ENCODE results near the gene FBXL7.

DNA sequence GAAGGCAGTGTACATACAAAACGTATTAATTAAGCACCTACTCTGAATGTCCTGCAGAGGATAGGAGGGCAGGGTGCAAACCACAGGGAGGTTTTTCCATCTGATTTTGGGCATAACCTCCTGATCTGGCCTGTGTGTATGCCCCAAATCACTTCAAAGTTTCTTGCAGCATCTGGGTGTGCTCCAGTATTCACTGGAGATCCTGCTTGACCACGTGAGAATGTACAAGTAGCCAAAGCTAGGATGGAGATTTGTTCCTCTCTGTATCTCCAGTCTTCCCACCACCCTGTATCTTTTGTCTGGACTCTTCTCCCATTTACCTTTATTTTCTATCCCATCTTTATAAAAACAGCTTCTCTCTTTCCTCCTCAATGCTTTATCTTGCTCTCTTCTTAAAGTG is 207.7 kb downstream of the FBXL7 start:
- TF ChIP-seq CTCF (IDR thresholded peaks at IDR 0.05; ENCODE audit: low read depth, low read length) (no peak), EZH2phosphoT487 (IDR thresholded peaks at IDR 0.05; ENCODE audit: low read depth) (no peak)

Measured in OCI-LY3 (cell line).